ENCODE results near the gene CARMIL1.

The CARMIL1 gene

GRCh38 chr6:25290306-25291060, 11.3 kb downstream of the CARMIL1 start:
- no peak for TF ChIP-seq GLIS3 (CRISPR knock-in tag; IDR thresholded peaks at IDR 0.05)
- no peak for TF ChIP-seq TCF4 (CRISPR knock-in tag; IDR thresholded peaks at IDR 0.05; ENCODE audit: borderline replicate concordance)
- TF ChIP-seq ZNF565 (CRISPR knock-in tag; conservative IDR thresholded peaks at IDR 0.05; ENCODE audit: low read depth): no peak
- no peak for TF ChIP-seq SNAI2 (CRISPR knock-in tag; IDR thresholded peaks at IDR 0.05)
- no peak for TF ChIP-seq PPARA (CRISPR knock-in tag; IDR thresholded peaks at IDR 0.05; ENCODE audit: borderline replicate concordance)
- TF ChIP-seq RARB (CRISPR knock-in tag; IDR thresholded peaks at IDR 0.05): no peak
- ATAC-seq: no peak

GRCh38 chr6:25292384-25292783, 13.2 kb downstream of the CARMIL1 start:
- TF ChIP-seq POU6F1 (CRISPR knock-in tag; IDR thresholded peaks at IDR 0.05; ENCODE audit: borderline replicate concordance, low read depth) (no peak), PATZ1 (CRISPR knock-in tag; IDR thresholded peaks at IDR 0.05; ENCODE audit: borderline replicate concordance) (no peak), OSR1 (CRISPR knock-in tag; IDR thresholded peaks at IDR 0.05) (no peak)
- no peak for ATAC-seq

GRCh38 chr6:25295651-25296050, 16.5 kb downstream of the CARMIL1 start:
- no peak for ATAC-seq
- TF ChIP-seq CSDC2 (CRISPR knock-in tag; IDR thresholded peaks at IDR 0.05) (no peak), ISL1 (CRISPR knock-in tag; IDR thresholded peaks at IDR 0.05) (no peak), TOX (CRISPR knock-in tag; IDR thresholded peaks at IDR 0.05; ENCODE audit: borderline replicate concordance) (no peak), TCF4 (CRISPR knock-in tag; IDR thresholded peaks at IDR 0.05; ENCODE audit: borderline replicate concordance) (no peak), ZFP3 (CRISPR knock-in tag; IDR thresholded peaks at IDR 0.05) (no peak), SNAI2 (CRISPR knock-in tag; IDR thresholded peaks at IDR 0.05) (no peak), PATZ1 (CRISPR knock-in tag; IDR thresholded peaks at IDR 0.05; ENCODE audit: borderline replicate concordance) (no peak)

GRCh38 chr6:25296217-25296905, 17.2 kb downstream of the CARMIL1 start:
- ATAC-seq: peak; percentile 69

GRCh38 chr6:25297039-25297441, 17.9 kb downstream of the CARMIL1 start:
- peak; percentile 53 for ATAC-seq
- no peak for TF ChIP-seq CSDC2 (CRISPR knock-in tag; IDR thresholded peaks at IDR 0.05)
- no peak for TF ChIP-seq TSHZ2 (CRISPR knock-in tag; IDR thresholded peaks at IDR 0.05)
- TF ChIP-seq OSR1 (CRISPR knock-in tag; IDR thresholded peaks at IDR 0.05): no peak
- TF ChIP-seq ARNTL (CRISPR knock-in tag; IDR thresholded peaks at IDR 0.05; ENCODE audit: borderline replicate concordance, low read depth): no peak
- no peak for TF ChIP-seq TCF4 (CRISPR knock-in tag; IDR thresholded peaks at IDR 0.05; ENCODE audit: borderline replicate concordance)
- TF ChIP-seq ZNF565 (CRISPR knock-in tag; conservative IDR thresholded peaks at IDR 0.05; ENCODE audit: low read depth): no peak
- no peak for TF ChIP-seq ZNF70 (CRISPR knock-in tag; IDR thresholded peaks at IDR 0.05)
- TF ChIP-seq POU6F1 (CRISPR knock-in tag; IDR thresholded peaks at IDR 0.05; ENCODE audit: borderline replicate concordance, low read depth): no peak
- TF ChIP-seq ZFP3 (CRISPR knock-in tag; IDR thresholded peaks at IDR 0.05): no peak
- TF ChIP-seq ESRRG (CRISPR knock-in tag; IDR thresholded peaks at IDR 0.05): no peak
- no peak for TF ChIP-seq GLIS3 (CRISPR knock-in tag; IDR thresholded peaks at IDR 0.05)
- TF ChIP-seq SNAI2 (CRISPR knock-in tag; IDR thresholded peaks at IDR 0.05): no peak

More at GRCh38 chr6:25296217-25296905, 17.2 kb downstream of the CARMIL1 start:
- TF ChIP-seq ISL1 (CRISPR knock-in tag; IDR thresholded peaks at IDR 0.05) (0 out of 2 replicates have a peak, but pooled peaks have one; percentile 12), CSRNP3 (CRISPR knock-in tag; IDR thresholded peaks at IDR 0.05) (no peak)
